ENCODE data around the gene E2F6. TPM values are rescaled to one million over a fixed set of nuclear protein-coding genes. Genes with fewer than 3 reads are reported as not detected.

E2F6 gene
- total and polyA plus RNA-seq, 2 of the 13 experiments (the other 11 are each of a cell fraction or from before 2014, with no cell fraction given), result 27.3 to 36.0 TPM

GRCh38 chr2:11482473-11483035 lies 16.6 kb upstream of the E2F6 start (continued):
- TF ChIP-seq ZNF280D (CRISPR knock-in tag; IDR thresholded peaks at IDR 0.05) (no peak), MIXL1 (CRISPR knock-in tag; IDR thresholded peaks at IDR 0.05) (no peak), ZKSCAN5 (CRISPR knock-in tag; IDR thresholded peaks at IDR 0.05) (no peak), GPN1 (CRISPR knock-in tag; IDR thresholded peaks at IDR 0.05; ENCODE audit: borderline replicate concordance) (no peak), GATAD1 (CRISPR knock-in tag; IDR thresholded peaks at IDR 0.05) (no peak), HCFC1 (IDR thresholded peaks at IDR 0.05; ENCODE audit: low read depth, low read length) (no peak), ZFP37 (CRISPR knock-in tag; IDR thresholded peaks at IDR 0.05; ENCODE audit: borderline replicate concordance) (no peak), ZNF800 (CRISPR knock-in tag; IDR thresholded peaks at IDR 0.05) (no peak), IRF2 (CRISPR knock-in tag; IDR thresholded peaks at IDR 0.05) (no peak; the same call in 1 of the 2 replicates), ZNF326 (CRISPR knock-in tag; IDR thresholded peaks at IDR 0.05; ENCODE audit: borderline replicate concordance) (no peak), ZFP82 (CRISPR knock-in tag; IDR thresholded peaks at IDR 0.05; ENCODE audit: borderline replicate concordance) (no peak; the same call in 1 of the 2 replicates), AGO1 (IDR thresholded peaks at IDR 0.05; ENCODE audit: low read depth, low read length, poor library complexity, severe bottlenecking) (no peak), ZNF124 (CRISPR knock-in tag; IDR thresholded peaks at IDR 0.05) (no peak), ZNF383 (CRISPR knock-in tag; IDR thresholded peaks at IDR 0.05; ENCODE audit: borderline replicate concordance) (no peak), MXI1 (IDR thresholded peaks at IDR 0.05; ENCODE audit: borderline replicate concordance, low read depth, low read length) (no peak), KLF6 (CRISPR knock-in tag; IDR thresholded peaks at IDR 0.05) (no peak)
- TF ChIP-seq, protein P1, sequence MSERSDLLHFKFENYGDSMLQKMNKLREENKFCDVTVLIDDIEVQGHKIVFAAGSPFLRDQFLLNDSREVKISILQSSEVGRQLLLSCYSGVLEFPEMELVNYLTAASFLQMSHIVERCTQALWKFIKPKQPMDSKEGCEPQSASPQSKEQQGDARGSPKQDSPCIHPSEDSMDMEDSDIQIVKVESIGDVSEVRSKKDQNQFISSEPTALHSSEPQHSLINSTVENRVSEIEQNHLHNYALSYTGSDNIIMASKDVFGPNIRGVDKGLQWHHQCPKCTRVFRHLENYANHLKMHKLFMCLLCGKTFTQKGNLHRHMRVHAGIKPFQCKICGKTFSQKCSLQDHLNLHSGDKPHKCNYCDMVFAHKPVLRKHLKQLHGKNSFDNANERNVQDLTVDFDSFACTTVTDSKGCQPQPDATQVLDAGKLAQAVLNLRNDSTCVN (CRISPR knock-in tag; IDR thresholded peaks at IDR 0.05; ENCODE audit: borderline replicate concordance), result no peak
- TF ChIP-seq, protein P2, sequence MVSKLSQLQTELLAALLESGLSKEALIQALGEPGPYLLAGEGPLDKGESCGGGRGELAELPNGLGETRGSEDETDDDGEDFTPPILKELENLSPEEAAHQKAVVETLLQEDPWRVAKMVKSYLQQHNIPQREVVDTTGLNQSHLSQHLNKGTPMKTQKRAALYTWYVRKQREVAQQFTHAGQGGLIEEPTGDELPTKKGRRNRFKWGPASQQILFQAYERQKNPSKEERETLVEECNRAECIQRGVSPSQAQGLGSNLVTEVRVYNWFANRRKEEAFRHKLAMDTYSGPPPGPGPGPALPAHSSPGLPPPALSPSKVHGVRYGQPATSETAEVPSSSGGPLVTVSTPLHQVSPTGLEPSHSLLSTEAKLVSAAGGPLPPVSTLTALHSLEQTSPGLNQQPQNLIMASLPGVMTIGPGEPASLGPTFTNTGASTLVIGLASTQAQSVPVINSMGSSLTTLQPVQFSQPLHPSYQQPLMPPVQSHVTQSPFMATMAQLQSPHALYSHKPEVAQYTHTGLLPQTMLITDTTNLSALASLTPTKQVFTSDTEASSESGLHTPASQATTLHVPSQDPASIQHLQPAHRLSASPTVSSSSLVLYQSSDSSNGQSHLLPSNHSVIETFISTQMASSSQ (IDR thresholded peaks at IDR 0.05; ENCODE audit: low read depth), result no peak
- TF ChIP-seq, protein P2 (CRISPR knock-in tag; IDR thresholded peaks at IDR 0.05; ENCODE audit: borderline replicate concordance), result no peak

All from HepG2 (cell line).